ENCODE measurements around the gene RIF1.

Gene RIF1

DNA sequence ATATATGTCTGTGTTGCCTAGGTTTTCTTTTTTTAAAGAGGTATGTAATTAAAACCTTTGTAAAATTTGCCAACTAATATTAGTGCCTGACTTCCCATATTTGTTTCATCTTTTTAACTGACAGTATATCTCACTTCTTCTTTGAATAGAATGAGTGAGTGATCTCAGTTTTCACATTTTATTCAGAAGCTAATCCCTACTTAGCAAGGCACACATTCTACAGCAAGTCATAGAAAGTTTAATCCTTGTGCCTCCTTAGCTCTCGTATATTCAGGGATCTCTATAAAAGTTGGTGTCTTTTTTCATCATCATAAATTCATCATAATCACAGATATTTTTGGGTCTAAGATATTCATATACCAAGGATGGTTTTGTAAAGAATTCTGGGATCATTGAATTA is 66.6 kb downstream of the RIF1 start:
- no peak overlapping the region for H3K9ac ChIP-seq (ENCODE audit: low read length)
- no peak overlapping the region for H2BK120ac ChIP-seq (ENCODE audit: insufficient read depth, low read length, poor library complexity)
- H3K4ac ChIP-seq (ENCODE audit: low read depth, low read length) = no peak overlapping the region
- H3K27me3 ChIP-seq (ENCODE audit: insufficient read depth, low read length) = no peaks in the 10 kb centered on the region
- no peak overlapping the region for H2BK5ac ChIP-seq (ENCODE audit: low read depth, low read length, poor library complexity)
- peaks cover 12% of the 10 kb centered on the region in 2 experiments for H3K36me3 ChIP-seq (ENCODE audit: control insufficient read depth in 1 of 2, insufficient read depth in 2 of 2, low read length in 2 of 2)
- no peak overlapping the region for H2AK5ac ChIP-seq (ENCODE audit: low read length)
- DNase-seq = no peak
- H3K4me3 ChIP-seq (ENCODE audit: low read depth, low read length) = no peak overlapping the region
- no peak overlapping the region for H4K91ac ChIP-seq (ENCODE audit: low read depth, low read length)
- no peak overlapping the region for H3K14ac ChIP-seq (ENCODE audit: low read length)
- H3K18ac ChIP-seq (ENCODE audit: low read length) = no peak overlapping the region
- H2AFZ ChIP-seq (ENCODE audit: insufficient read depth, low read length, poor library complexity) = no peak overlapping the region
- H4K12ac ChIP-seq (ENCODE audit: low read depth, low read length) = no peak overlapping the region
- H3K79me1 ChIP-seq (ENCODE audit: low read length) = no peaks in the 10 kb centered on the region
- no peak overlapping the region for H2BK12ac ChIP-seq (ENCODE audit: low read length)
- no CpG with 5 or more reads among the region's 1 CpG for WGBS (ENCODE audit: extremely low coverage, insufficient coverage, insufficient read length)
- no peaks in the 10 kb centered on the region for H3K79me2 ChIP-seq (ENCODE audit: control insufficient read depth, insufficient read depth, low read length, poor library complexity)
- no peak overlapping the region for H4K8ac ChIP-seq (ENCODE audit: low read depth, low read length)
- H3K27ac ChIP-seq (ENCODE audit: low read depth, low read length) = no peak overlapping the region
- no peaks in the 10 kb centered on the region for H3K9me3 ChIP-seq (ENCODE audit: insufficient read depth, low read depth, low read length)
- no peaks in the 10 kb centered on the region for H3K4me1 ChIP-seq (ENCODE audit: control insufficient read depth in 1 of 2, insufficient read depth in 2 of 2, low read length in 2 of 2)
- no peak overlapping the region for H3K23ac ChIP-seq (ENCODE audit: low read length)
- no peak overlapping the region for H3K4me2 ChIP-seq (ENCODE audit: low read length)

DNA sequence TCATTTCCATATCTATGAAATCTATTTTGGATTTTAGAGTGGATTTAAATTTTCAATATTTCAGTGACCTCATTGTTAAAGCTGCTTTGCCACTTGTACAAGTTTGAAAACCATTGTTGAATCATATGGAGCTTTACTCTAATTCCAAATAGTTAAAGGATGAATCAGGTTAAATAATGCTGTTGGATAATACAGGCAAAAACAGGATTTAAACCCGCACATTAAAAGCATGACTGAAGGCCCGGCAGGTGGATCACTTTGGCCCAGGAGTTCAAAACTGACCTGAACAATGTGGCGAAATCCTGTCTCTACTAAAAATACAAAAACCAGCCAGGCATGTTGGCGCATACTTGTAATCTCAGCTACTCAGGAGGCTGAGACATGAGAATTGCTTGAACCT is 68.3 kb downstream of the RIF1 start:
- peak; percentile 77 to 85 for DNase-seq
- Histone ChIP-seq H3K4ac (ENCODE audit: low read depth, low read length) (no peak overlapping the region), H4K12ac (ENCODE audit: low read depth, low read length) (no peak overlapping the region), H2BK12ac (ENCODE audit: low read length) (no peak overlapping the region), H3K23ac (ENCODE audit: low read length) (no peak overlapping the region), H3K4me1 (ENCODE audit: control insufficient read depth in 1 of 2, insufficient read depth in 2 of 2, low read length in 2 of 2) (no peaks in the 10 kb centered on the region), H4K91ac (ENCODE audit: low read depth, low read length) (no peak overlapping the region), H3K4me2 (ENCODE audit: low read length) (no peak overlapping the region), H2BK5ac (ENCODE audit: low read depth, low read length, poor library complexity) (no peak overlapping the region), H3K9ac (ENCODE audit: low read length) (no peak overlapping the region), H3K14ac (ENCODE audit: low read length) (no peak overlapping the region), H3K36me3 (ENCODE audit: control insufficient read depth in 1 of 2, insufficient read depth in 2 of 2, low read length in 2 of 2) (peaks cover 12 to 14% of the 10 kb centered on the region in 2 experiments), H4K8ac (ENCODE audit: low read depth, low read length) (no peak overlapping the region), H3K79me2 (ENCODE audit: control insufficient read depth, insufficient read depth, low read length, poor library complexity) (no peaks in the 10 kb centered on the region), H3K9me3 (ENCODE audit: insufficient read depth, low read depth, low read length) (no peaks in the 10 kb centered on the region), H2BK120ac (ENCODE audit: insufficient read depth, low read length, poor library complexity) (no peak overlapping the region), H2AFZ (ENCODE audit: insufficient read depth, low read length, poor library complexity) (no peak overlapping the region), H3K27me3 (ENCODE audit: insufficient read depth, low read length) (no peaks in the 10 kb centered on the region), H3K4me3 (ENCODE audit: low read depth, low read length) (no peak overlapping the region), H3K18ac (ENCODE audit: low read length) (no peak overlapping the region), H2AK5ac (ENCODE audit: low read length) (no peak overlapping the region), H3K79me1 (ENCODE audit: low read length) (no peaks in the 10 kb centered on the region), H3K27ac (ENCODE audit: low read depth, low read length) (no peak overlapping the region)
- no CpG with 5 or more reads among the region's 4 CpGs for WGBS (ENCODE audit: extremely low coverage, insufficient coverage, insufficient read length)

DNA sequence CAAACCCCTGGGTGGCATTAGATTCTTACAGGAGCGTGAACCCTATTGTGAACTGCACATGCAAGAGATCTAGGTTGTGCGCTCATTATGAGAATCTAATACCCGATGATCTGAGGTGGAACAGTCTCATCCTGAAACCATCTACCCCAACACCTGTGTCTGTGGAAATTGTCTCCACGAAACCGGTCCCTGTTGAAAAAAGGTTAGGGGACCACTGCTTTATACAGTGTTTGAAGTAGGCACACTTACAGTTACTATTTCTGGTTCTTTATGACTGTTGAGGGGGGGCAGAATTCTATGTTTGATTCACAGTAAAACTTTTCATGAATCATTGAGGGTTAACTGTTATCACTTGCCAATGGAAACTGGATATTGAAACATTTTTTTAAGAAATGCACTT is 72.0 kb downstream of the RIF1 start:
- Histone ChIP-seq H3K27me3 (ENCODE audit: insufficient read depth, low read length) (no peaks in the 10 kb centered on the region), H3K4me1 (ENCODE audit: control insufficient read depth in 1 of 2, insufficient read depth in 2 of 2, low read length in 2 of 2) (no peaks in the 10 kb centered on the region), H2BK5ac (ENCODE audit: low read depth, low read length, poor library complexity) (no peak overlapping the region), H2AK5ac (ENCODE audit: low read length) (no peak overlapping the region), H3K36me3 (ENCODE audit: control insufficient read depth in 1 of 2, insufficient read depth in 2 of 2, low read length in 2 of 2) (peaks cover 7 to 11% of the 10 kb centered on the region in 2 experiments), H3K79me1 (ENCODE audit: low read length) (no peaks in the 10 kb centered on the region), H4K12ac (ENCODE audit: low read depth, low read length) (no peak overlapping the region), H4K8ac (ENCODE audit: low read depth, low read length) (no peak overlapping the region), H3K9ac (ENCODE audit: low read length) (no peak overlapping the region), H3K18ac (ENCODE audit: low read length) (no peak overlapping the region), H2AFZ (ENCODE audit: insufficient read depth, low read length, poor library complexity) (no peak overlapping the region), H3K79me2 (ENCODE audit: control insufficient read depth, insufficient read depth, low read length, poor library complexity) (no peaks in the 10 kb centered on the region), H3K4me3 (ENCODE audit: low read depth, low read length) (no peak overlapping the region), H2BK12ac (ENCODE audit: low read length) (no peak overlapping the region), H4K91ac (ENCODE audit: low read depth, low read length) (no peak overlapping the region), H3K4ac (ENCODE audit: low read depth, low read length) (no peak overlapping the region), H3K27ac (ENCODE audit: low read depth, low read length) (no peak overlapping the region), H3K14ac (ENCODE audit: low read length) (no peak overlapping the region), H3K4me2 (ENCODE audit: low read length) (no peak overlapping the region), H3K23ac (ENCODE audit: low read length) (no peak overlapping the region), H3K9me3 (ENCODE audit: insufficient read depth, low read depth, low read length) (no peaks in the 10 kb centered on the region), H2BK120ac (ENCODE audit: insufficient read depth, low read length, poor library complexity) (no peak overlapping the region)
- no CpG with 5 or more reads among the region's 5 CpGs for WGBS (ENCODE audit: extremely low coverage, insufficient coverage, insufficient read length)
- no peak for DNase-seq

DNA sequence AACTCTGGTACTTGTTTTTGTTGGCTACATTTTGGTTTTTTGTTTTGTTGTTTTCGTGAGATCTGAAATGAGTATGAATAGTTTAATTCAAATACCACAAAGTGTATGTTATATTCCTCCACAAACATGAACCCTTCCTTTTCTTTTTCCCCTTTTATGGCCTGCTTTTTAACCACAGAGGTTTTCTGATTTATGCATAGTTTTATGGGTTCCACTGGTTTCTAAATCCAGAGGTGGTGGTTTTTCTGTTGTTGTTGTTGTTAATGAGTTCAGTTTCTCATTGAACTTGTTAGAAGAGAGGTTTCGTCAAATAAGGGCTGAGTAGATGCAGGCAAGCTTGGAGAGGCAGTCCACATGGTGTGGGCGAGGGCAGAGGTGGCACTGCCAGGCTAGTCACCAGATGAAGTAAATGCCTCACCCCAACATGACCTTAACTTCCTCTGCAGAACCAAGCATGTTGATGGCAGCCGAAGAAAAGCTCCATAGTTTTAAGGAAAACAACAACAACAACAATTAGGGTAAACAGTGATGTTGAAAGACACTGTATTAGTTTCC is 72.5 kb downstream of the RIF1 start:
- H3K79me2 ChIP-seq (ENCODE audit: control insufficient read depth, insufficient read depth, low read length, poor library complexity) = no peaks in the 10 kb centered on the region
- no peak overlapping the region for H3K14ac ChIP-seq (ENCODE audit: low read length)
- H3K9ac ChIP-seq (ENCODE audit: low read length) = no peak overlapping the region
- H2AK5ac ChIP-seq (ENCODE audit: low read length) = no peak overlapping the region
- H3K27me3 ChIP-seq (ENCODE audit: insufficient read depth, low read length) = no peaks in the 10 kb centered on the region
- H3K4me1 ChIP-seq (ENCODE audit: control insufficient read depth in 1 of 2, insufficient read depth in 2 of 2, low read length in 2 of 2) = no peaks in the 10 kb centered on the region
- no peak overlapping the region for H4K91ac ChIP-seq (ENCODE audit: low read depth, low read length)
- no CpG with 5 or more reads among the region's 4 CpGs for WGBS (ENCODE audit: extremely low coverage, insufficient coverage, insufficient read length)
- no peak overlapping the region for H2BK12ac ChIP-seq (ENCODE audit: low read length)
- no peak overlapping the region for H4K12ac ChIP-seq (ENCODE audit: low read depth, low read length)
- H3K36me3 ChIP-seq (ENCODE audit: control insufficient read depth in 1 of 2, insufficient read depth in 2 of 2, low read length in 2 of 2) = peaks cover 6 to 11% of the 10 kb centered on the region in 2 experiments
- H2BK120ac ChIP-seq (ENCODE audit: insufficient read depth, low read length, poor library complexity) = no peak overlapping the region
- no peak overlapping the region for H2AFZ ChIP-seq (ENCODE audit: insufficient read depth, low read length, poor library complexity)
- H3K23ac ChIP-seq (ENCODE audit: low read length) = no peak overlapping the region
- H3K4me2 ChIP-seq (ENCODE audit: low read length) = no peak overlapping the region
- no peak overlapping the region for H3K18ac ChIP-seq (ENCODE audit: low read length)
- no peaks in the 10 kb centered on the region for H3K79me1 ChIP-seq (ENCODE audit: low read length)
- no peaks in the 10 kb centered on the region for H3K9me3 ChIP-seq (ENCODE audit: insufficient read depth, low read depth, low read length)
- H3K27ac ChIP-seq (ENCODE audit: low read depth, low read length) = no peak overlapping the region
- H2BK5ac ChIP-seq (ENCODE audit: low read depth, low read length, poor library complexity) = no peak overlapping the region
- no peak overlapping the region for H4K8ac ChIP-seq (ENCODE audit: low read depth, low read length)
- no peak for DNase-seq
- no peak overlapping the region for H3K4me3 ChIP-seq (ENCODE audit: low read depth, low read length)
- H3K4ac ChIP-seq (ENCODE audit: low read depth, low read length) = no peak overlapping the region

All from trophoblast cell (in vitro differentiated cells and primary cell).